GM19351 (cell line): ENCODE data around the gene SAMD4A.

Experiments
- ATAC-seq: cut with Tn5 transposase; IDR thresholded peaks from one replicate; pipeline ENCODE4 v1.9.1; 2021; ENCODE audit warnings: mild to moderate bottlenecking, moderate library complexity; ENCODE audit not compliant: unreplicated experiment

Gene SAMD4A

DNA sequence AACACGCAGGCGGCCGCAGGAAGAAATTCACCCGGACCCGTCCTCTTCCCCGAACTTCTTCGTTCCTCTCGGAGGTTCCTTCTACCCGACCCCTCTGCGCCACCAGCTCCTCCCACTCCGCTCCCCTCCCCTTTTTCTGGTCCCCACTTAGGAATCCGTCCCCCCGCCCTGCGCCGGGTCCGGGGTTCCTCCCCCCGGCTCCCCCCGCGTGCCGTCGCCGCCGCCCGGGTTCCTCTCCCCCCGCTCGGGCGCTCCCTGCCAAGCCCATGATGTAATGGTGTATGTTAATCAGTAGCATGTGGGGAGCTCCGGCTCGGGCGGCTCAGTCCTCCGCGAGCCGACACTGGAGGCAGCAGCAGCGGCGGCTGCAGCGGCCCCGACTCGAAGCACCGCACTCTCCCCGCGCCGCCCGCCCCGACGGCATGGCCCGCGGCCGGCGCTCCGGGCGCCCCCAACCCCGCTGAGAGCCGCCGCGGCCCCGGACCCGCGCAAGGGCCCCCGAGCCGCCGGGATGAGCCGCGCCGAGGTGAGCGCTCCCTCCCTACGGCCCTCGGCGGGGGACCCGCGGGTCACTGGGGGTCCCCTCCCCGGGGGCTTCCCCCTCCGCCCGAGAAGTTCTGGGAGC, 1.0 kb upstream of the SAMD4A start:
- peak; percentile 51 for ATAC-seq

DNA sequence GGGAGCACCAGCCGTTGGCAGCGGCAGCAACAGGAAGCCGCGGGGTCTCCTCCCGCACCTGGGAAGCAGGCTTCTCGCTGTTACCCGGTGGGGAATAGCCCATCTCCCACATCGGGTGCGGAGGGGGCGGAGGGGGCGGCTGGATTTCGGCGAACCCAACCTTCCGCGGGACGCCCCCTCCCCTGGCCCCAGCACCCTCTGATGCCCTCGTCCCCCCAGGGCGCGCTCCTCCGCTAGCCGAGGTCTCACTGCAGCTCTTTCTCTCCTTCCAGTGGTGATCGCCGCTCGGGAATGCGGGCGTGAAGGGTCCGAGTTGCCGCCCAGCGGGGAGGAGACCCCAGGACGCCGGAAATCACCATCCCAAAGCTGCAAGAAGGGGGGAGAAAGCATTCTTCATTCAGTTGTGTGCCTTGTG, 303 bp downstream of the SAMD4A start:
- no peak for ATAC-seq

DNA sequence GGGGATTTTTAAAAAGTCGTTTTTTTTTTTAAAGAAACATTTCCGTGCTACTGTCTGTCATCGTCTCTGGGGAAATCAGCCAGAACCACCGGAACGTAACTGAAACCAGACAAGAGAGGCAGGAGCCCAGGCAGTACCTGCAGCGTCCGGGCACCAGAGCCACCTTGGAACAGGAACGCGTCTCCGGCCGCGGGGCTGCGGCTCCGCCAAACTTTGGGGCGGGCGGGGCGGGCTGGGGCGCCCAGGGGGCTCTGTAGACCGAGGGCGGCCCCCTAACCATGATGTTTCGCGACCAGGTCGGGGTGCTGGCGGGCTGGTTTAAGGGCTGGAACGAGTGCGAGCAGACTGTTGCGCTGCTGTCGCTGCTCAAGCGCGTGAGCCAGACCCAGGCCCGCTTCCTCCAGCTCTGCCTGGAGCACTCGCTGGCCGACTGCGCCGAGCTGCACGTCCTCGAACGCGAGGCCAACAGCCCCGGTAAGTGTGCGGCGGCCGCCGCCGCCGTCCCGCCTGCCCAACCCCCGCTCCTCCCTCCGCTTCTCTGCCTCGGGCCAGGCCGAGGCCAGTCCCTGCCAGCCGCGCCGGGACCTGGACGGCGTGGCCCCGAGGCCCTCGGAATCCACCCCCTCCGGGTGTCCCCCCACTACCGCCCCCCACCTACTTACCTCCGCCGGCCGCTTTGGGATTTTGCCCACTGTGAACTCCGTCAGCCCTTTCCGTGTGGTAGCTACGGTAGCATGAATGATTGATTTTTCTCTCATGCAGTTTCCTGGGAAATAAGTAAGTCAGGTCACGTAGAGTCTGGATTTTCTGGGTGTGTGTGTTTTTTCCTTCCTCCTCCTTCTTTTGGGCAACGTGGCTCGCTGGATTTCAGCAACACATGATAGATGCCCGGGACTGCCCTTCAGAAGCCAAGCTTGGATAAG, 972 bp downstream of the SAMD4A start:
- ATAC-seq, result no peak

DNA sequence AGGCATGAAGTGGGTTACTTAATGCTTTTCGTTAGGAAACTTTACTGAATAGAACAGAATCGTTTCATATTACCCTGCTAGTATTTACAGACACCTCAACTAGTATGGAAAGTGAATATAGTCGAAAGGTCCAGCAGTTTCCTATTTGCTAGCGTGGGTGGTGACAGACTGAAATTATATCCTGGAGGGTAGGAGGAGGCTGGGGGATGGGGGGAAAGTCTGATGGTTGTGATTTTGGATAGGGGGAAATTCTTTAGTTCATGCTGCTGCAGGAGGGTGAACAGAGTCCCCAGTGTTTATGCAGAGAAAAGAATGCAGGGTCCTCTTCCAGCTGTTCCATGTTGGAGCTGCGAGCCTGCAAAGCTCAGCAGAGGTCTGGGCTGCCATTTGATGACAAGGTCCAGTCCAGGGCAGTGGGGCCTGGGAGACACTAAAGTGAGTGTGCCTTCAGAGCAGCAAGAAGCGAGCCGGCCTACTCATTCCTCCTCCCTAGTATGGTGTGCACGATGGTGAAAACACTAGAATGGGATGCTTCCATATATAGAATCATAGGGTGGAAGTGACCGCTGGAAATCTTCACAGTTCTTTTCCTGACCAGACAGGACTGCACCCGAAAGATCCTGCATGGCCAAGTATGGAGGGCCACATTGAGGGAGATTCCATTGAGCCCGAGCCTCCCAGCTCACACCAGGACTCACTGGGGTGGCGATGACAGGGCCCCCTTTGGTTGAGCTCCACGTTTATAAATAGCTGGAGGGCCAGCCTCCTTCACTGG, 2.1 kb downstream of the SAMD4A start:
- ATAC-seq, result no peak

DNA sequence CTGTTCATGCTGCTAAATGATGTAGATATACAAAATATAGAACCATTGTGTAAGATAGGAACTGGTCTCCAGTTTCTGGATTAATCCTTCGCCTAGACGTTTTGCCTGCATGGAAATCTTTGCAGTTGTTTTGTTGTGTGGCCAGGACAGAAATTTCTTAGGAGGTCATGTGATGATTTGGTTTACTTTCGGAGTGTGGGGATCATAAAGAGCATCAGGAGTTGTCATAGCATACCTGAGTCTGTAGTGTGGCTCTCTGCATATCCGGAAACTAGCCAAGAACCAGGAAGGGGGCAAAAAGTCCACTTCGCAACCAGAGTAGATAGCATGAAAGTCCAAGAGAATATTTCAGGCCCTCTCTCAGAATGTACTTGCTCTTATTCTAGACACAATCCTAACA, 3.1 kb downstream of the SAMD4A start:
- no peak for ATAC-seq

DNA sequence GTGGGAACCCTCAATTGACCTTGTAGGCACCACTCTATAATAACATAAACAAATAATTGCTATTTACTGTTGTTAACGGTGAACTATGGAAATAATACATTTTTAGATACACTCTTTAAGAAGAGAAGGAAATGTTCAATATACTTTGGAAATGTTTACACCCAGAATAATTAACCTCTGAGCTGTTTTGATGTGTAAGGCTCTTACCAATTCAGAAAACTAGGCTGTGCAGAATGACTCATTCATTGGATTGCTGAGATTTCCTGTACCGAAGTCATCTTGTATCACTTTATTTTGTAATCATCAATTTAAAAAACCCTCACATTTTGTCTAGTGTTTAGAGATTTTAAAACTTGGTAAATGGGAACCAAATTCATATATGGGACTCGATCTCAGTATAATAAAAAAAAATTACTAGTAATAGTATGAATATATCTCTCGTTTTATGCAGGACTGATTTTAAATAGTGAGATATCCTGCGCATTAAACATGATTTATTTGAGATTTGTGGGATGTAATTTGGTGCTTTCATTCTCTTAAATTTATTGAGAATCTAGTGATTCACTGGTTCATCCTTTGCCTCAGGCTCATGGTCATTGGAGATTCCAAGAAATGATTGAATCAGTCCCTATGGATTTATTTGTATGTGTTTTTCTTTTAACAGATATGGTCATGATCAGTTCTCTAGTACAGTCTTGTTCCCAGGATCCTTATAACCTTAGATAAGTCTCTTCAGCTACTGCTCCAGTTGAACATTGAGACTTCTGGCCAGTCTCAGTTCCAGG, 3.9 kb downstream of the SAMD4A start:
- no peak for ATAC-seq

DNA sequence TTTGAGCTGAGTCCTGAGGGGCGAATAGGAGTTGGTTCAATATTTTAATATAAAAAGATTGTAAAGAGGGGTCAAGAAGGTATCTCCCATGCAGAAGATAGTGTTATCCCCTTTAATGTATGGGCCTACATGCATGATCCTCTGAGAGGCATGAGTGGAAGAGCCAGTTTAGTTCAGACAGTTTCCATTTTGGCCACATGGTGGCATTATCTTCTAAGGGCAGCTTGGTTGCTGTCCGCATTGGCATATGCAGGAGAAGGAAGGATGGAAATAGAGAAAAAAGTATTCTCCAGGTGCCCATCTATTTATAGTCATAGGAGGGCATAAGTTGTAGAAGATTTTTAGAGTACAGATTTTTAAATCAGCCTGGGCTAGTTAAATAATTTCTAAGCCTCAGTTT, 5.4 kb downstream of the SAMD4A start:
- ATAC-seq, result no peak

DNA sequence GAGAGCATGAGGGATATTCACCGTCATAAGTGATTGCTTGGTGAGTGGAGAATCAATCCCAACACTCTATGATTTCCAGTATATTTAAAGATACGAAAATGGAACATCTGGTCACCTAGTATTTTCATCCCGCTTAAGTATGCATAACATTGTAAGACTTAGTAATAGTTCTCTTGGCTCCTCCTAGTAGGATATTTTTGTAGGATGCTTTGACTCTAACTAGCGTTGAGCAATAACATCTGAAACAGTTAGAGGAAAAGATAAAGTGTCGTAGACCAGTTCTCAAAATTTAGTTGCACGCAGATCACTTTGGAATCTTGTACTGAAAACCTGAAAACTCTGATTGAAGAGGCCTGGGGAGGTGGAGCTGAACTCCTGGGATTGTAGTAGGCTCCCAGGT, 7.6 kb downstream of the SAMD4A start:
- no peak for ATAC-seq

DNA sequence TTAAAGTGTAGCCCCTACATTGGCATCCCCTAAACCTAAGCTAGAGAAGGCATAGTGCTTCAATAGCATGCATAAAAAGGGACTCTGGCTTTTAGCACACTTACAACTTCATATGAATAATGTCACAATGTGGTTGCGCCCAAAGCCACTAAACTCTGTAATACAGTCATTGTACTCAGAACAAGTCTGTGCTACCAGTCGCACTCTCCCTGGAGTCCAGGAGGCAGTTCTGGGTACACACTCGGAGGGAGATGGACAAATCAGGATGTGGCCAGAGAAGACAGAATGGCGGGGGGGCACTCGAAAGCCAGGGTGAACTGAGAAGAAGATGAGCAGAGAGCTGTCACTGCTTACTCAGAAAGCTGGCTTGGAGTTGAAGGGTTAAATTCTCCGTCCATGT, 10.6 kb downstream of the SAMD4A start:
- no peak for ATAC-seq

DNA sequence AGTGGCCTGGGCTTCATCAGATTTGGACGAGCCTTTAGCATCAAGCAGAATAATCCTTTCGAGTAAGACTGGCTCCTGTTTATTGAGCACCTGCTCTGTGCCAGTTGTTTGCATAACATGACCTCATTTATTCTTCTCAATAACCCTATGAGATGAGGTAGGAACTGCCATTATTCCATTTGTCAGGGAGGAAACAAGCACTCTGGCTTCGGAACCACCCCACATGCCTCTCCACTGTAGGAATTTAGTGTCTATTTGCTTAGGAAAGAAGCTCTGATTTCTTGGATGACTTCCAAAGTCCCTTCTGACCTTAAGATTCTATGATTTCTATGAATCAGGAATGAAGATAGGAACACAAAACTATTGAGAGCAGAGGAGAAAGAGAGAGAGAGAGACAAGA, 11.0 kb downstream of the SAMD4A start:
- ATAC-seq, result no peak

DNA sequence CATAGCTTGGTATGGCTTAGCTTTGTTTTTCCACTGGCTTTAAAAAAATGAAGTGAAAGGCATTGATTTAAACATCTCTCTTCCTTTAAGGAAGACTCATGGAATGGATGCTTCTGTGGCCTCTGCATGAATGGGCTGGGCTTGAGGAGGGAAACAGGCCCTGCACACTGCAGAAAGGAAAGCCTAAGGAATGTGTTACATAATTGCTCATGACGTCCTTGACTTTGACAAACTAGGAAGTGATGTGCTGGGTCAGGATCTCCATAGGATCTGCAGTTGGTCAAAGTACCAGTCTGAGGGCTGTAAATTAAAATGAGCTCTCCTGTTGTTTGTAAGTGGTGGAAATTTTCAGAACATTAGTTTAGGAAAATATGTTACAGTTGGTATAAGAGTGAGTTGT, 12.7 kb downstream of the SAMD4A start:
- ATAC-seq, result no peak

DNA sequence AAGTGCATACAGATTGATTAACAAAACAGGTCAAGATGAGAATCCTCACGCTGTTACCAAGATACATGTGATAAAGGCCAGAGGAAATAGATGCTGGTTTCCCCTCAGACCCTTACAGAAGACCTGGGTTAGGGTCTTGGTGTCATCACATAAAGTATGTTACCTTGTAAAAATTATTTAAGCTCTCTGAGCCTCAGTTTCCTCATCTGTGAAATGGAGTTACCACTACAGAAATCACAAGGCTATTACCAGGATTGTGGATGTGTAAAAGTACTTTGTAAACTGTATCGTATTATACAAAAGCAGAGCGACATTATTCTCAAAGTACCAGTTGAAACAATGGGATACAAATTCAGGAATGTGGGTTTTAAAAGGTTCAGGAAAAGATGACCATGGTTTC, 14.0 kb downstream of the SAMD4A start:
- no peak for ATAC-seq

DNA sequence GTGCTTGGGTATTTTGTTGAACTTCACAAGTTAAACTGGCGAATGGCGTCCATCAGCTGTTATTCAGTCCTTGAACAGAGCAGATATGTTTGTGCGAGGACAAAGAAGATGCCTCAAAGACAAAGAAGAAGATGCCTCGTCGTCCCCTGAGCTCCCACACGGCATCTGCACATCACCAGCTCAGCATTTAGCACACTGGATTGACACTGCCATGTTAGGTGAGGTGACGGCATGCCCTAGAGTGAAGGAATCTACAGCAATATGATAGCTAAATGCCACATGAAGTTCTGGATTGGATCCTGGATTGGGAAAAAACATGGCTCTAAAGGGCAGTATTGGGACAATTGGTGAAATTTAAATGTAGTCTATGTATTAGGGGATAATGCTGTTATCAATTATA, 15.4 kb downstream of the SAMD4A start:
- ATAC-seq, result no peak

DNA sequence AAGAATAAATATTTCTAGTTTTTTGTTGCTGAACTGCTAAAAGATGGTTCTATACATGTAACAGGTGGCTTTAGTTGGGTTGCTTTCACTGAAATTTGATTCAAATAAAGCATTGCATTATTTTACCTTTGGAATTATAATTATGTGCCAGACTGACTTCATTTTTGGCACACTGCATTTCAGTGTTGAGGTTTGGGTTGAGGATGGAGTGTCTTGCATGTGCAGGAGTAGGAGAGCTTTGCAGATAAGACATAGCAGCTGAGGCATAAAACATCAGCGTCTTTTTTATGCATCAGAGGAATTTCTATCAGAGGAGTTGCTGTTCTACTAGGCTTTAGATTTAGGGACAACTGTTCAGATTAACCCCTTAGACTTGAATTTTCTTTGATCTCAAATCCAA, 17.2 kb downstream of the SAMD4A start:
- ATAC-seq, result no peak

DNA sequence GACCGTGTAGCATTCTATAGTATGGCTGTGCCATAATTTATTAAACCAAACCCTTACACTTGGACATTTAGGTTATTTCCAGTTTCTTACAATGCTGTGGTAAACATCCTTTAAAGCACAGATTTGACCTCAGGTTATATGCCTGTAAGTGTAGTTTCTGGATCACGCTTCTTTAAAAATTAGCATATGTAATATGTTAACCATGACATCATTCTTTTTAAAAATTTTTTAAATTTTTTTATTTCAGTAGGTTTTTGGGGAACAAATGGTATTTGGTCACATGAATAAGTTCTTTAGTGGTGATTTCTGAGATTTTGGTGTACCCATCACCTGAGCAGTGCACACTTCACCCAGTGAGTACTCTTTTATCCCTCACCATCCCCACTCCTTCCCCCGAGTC, 18.3 kb downstream of the SAMD4A start:
- no peak for ATAC-seq

DNA sequence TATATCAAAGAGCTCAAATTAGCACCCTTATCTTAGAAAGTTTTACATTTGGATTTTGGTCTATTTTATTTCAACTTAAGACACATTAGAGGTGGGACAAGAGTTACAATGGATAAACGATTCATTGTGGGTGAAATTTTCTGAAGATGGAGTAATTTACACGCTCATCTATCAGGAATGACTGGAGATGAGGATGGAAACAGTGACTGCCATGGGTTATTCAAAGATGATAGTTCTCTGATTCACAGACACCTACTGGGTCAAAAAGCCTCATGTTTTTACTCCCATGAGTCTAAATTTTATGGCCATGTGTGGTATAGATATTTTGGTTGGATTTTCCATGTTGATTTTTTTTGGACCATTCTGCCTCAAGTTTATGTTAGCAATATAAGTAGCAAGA, 22.1 kb downstream of the SAMD4A start:
- no peak for ATAC-seq

DNA sequence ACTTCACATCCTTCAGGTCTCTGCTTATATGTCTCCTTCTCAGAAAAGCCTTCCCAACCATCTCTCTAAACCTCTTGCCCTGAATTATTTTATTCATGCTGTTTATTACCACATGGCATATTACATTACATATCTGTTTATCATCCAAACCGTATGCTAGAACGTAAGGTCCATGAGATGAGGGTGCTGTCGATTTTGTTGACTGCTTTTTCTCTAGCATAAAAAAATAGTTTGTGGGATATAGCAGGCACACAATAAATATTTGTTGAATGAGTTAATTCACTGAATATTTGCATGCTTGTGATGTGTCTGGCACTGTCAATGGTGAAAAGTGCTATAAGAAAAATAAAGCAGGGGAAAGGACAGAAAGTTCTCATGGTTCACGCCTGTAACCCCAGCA, 22.9 kb downstream of the SAMD4A start:
- ATAC-seq, result no peak

DNA sequence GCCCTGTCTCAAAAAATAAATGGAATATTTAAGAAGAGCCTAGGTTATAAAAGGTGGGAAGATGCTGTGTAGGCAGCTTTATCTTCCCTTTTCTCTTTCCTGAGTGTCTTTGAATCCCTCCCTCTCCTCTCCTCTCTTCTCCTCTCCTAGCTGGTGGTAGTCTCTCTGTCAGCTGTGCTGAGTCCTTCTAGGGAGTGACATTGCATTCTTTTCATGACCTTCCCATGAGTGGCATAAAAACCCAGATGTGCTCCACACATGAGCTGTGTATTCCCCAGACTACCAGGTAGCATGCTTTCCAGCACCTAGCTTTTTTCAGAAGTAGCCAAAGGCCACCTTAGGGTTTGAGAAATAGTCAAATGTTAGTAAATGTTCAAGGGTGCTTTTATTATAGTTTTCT, 23.6 kb downstream of the SAMD4A start:
- no peak for ATAC-seq

DNA sequence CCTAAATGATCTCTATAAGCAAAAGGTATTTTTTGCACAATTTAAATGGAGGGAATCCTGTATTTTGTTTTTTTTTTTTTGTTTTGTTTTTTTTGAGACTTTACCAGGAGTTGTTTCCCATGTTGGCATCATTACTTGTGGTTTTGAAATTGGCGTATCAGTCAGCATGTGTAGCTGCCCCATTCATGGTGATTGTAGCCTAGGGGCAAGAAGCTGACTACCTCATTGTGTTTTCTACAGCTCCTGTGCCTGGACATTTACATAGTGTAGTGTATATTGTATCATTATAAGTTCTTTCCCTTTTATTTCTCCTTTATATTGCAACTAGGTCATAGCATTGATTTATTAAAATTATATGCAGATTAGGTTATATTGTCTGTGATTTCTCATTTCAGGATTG, 24.5 kb downstream of the SAMD4A start:
- ATAC-seq, result no peak

DNA sequence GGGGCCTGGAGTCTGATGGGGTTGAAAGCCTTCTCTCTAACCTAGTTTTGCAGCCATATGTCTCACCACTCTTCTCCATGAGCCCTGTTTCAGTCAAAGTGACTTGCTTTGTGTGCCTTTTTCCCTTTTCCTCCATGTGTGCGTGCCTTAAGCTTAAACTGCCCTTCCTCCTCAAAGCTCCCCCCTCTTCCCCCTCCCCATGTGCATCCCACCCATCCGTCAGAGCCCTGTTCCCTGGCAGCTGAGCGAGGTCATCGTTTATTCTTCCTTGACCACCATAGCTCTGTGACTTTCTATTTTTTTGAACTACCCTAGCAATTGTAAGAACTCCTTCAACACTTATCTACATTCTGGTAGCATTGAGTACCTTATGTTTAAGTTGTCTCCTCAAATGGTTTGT, 24.9 kb downstream of the SAMD4A start:
- no peak for ATAC-seq

DNA sequence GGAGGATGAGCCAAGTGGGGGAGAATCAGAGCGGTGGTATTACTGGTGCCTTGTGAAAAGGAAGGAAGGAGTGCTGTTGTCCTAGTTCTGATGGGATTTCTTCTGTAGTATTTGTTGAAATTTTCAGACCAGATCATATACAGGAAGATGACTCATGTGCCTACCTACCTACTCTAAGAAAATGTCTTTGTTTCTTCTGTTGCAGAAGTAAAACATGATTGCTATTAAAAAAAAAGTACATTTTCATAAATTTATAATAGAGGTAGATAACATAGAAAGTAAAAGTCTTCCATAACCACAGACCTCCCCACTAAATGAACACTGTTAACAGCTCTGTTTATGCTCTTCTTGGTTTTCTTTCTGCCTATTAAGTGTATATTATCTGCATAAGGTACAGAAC, 26.9 kb downstream of the SAMD4A start:
- no peak for ATAC-seq
